K562 (cell line): ENCODE results near the gene SHBG. TPM values are rescaled to one million over a fixed set of nuclear protein-coding genes. Genes with fewer than 3 reads are reported as not detected.

ENCODE experiments used
- E2F5 ChIP-seq: sonication (generic); formaldehyde crosslinking; IDR thresholded peaks from 2 replicates; pipeline ENCODE4 v1.8.0; 2022; ENCODE audit warnings: mild to moderate bottlenecking, missing genetic modification reagents
- ERF ChIP-seq: fragments of 450-650 bp; formaldehyde crosslinking; IDR thresholded peaks from 2 replicates; pipeline ENCODE4 v1.4.0; 2020; ENCODE audit warnings: mild to moderate bottlenecking, mixed read lengths
- EWSR1 ChIP-seq: fragments of 450-650 bp; IDR thresholded peaks from 2 replicates; pipeline ENCODE4 v1.6.1; 2018; ENCODE audit warnings: borderline replicate concordance, mild to moderate bottlenecking, low read depth, moderate library complexity; ENCODE audit not compliant: partially characterized antibody
- GTF2A2 ChIP-seq: IDR thresholded peaks from 2 replicates; pipeline ENCODE4 v1.6.1; 2016; ENCODE audit warnings: mild to moderate bottlenecking, missing genetic modification characterization, missing compliant biosample characterization
- IRF9 ChIP-seq: fragments of 450-650 bp; IDR thresholded peaks from 2 replicates; pipeline ENCODE4 v1.6.1; 2016; ENCODE audit warnings: missing biosample characterization, missing genetic modification characterization
- MAFK ChIP-seq: IDR thresholded peaks from 2 replicates; pipeline ENCODE4 v1.6.1; 2011; ENCODE audit warnings: low read length, improper control_type of control experiment
- NEUROD1 ChIP-seq: fragments of 150-350 bp; IDR thresholded peaks from 2 replicates; pipeline ENCODE4 v1.6.1; 2014; ENCODE audit warnings: borderline replicate concordance, low read length, low read depth; ENCODE audit not compliant: partially characterized antibody
- NONO ChIP-seq, 2 experiments: fragments of 200-400 bp in 1 of 2; fragments of 450-650 bp in 1 of 2; formaldehyde crosslinking in 1 of 2; IDR thresholded peaks; 2 replicates each; pipeline ENCODE4 v1.6.1; 2017; ENCODE audit warnings: low read depth in 2 of 2, mild to moderate bottlenecking in 2 of 2, moderate library complexity in 2 of 2, low read length in 1 of 2
- POLR2G ChIP-seq: fragments of 200-400 bp; formaldehyde crosslinking; IDR thresholded peaks from 2 replicates; pipeline ENCODE4 v1.6.1; 2017; ENCODE audit warnings: low read depth, mild to moderate bottlenecking, antibody characterized with exemption, low read length, moderate library complexity
- REST ChIP-seq, 2 experiments: fragments of 450-650 bp; formaldehyde crosslinking in 1 of 2; IDR thresholded peaks; 2 replicates each; pipeline versions ENCODE4 v1.4.0 to v1.6.1; 2014 to 2020; ENCODE audit warnings: mild to moderate bottlenecking in 2 of 2, borderline replicate concordance in 1 of 2, low read depth in 1 of 2
- SAFB2 ChIP-seq: fragments of 200-400 bp; formaldehyde crosslinking; IDR thresholded peaks from 2 replicates; pipeline ENCODE4 v1.6.1; 2018; ENCODE audit warnings: borderline replicate concordance, low read length, low read depth, moderate library complexity; ENCODE audit not compliant: severe bottlenecking
- polyA plus RNA-seq, 8 experiments: library from polyadenylated mRNA; depleted of rRNA in 4 of 8; stranded (reverse) in 5 of 8; unstranded in 3 of 8; fragments of >200 nt; fragmentation: Nextera tagmentation in 2 of 8; fragmentation: Illumina TruSeq in 1 of 8; extraction: Ambion mirVana in 2 of 8; extraction: Trizol in 1 of 8; gene quantifications; 2 replicates each; pipeline versions ENCODE4 v1.2.1 to v1.2.3, GENCODE V29; 2011 to 2014; ENCODE audit warnings: inconsistent platforms in 1 of 8, missing spikeins in 1 of 8
- total RNA-seq, 7 experiments: library from RNA; depleted of rRNA in 6 of 7; stranded (reverse); fragments of >200 nt in 6 of 7; fragmentation: Illumina TruSeq in 2 of 7; extraction: Trizol in 2 of 7; gene quantifications; 2 replicates each; pipeline versions ENCODE4 v1.2.1 to v1.2.3, GENCODE V29; 2011 to 2021; ENCODE audit warnings: low replicate concordance in 1 of 7
- TF ChIP-seq, protein P1 (sequence below): sonication (generic); formaldehyde crosslinking; IDR thresholded peaks from 2 replicates; pipeline ENCODE4 v1.8.1; 2023; ENCODE audit warnings: mild to moderate bottlenecking, missing genetic modification reagents
- TF ChIP-seq, protein P2 (sequence below): fragments of 250-450 bp; sonication (Bioruptor Pico); IDR thresholded peaks from 2 replicates; pipeline ENCODE4 v1.8.0; 2021; ENCODE audit warnings: moderate library complexity, mild to moderate bottlenecking, inconsistent platforms

The SHBG gene
- total and polyA plus RNA-seq, 9 of the 15 experiments (the other 6 are each of a cell fraction or from before 2014, with no cell fraction given), result not detected

GRCh38 chr17:7583253-7584109, 46.5 kb upstream of the SHBG start, which contains the start of gene MPDU1 (continued):
- TF ChIP-seq REST (IDR thresholded peaks at IDR 0.05; ENCODE audit: borderline replicate concordance) (no peak), REST (CRISPR knock-in tag; IDR thresholded peaks at IDR 0.05; ENCODE audit: low read depth) (no peak), MAFK (no peak), NEUROD1 (peak; percentile 4), ERF (CRISPR knock-in tag) (0 out of 2 replicates have a peak, but pooled peaks have one; percentile 54), GTF2A2 (no peak), NONO (IDR thresholded peaks at IDR 0.05; ENCODE audit: low read depth in 2 of 2, low read length in 1 of 2) (no peak), SAFB2 (no peak), IRF9 (peak; percentile 48; the same call in 1 of the 2 replicates), EWSR1 (no peak), E2F5 (CRISPR knock-in tag) (peak; percentile 86; the same call in 1 of the 2 replicates), POLR2G (peak; percentile 94)
- TF ChIP-seq, protein P1, sequence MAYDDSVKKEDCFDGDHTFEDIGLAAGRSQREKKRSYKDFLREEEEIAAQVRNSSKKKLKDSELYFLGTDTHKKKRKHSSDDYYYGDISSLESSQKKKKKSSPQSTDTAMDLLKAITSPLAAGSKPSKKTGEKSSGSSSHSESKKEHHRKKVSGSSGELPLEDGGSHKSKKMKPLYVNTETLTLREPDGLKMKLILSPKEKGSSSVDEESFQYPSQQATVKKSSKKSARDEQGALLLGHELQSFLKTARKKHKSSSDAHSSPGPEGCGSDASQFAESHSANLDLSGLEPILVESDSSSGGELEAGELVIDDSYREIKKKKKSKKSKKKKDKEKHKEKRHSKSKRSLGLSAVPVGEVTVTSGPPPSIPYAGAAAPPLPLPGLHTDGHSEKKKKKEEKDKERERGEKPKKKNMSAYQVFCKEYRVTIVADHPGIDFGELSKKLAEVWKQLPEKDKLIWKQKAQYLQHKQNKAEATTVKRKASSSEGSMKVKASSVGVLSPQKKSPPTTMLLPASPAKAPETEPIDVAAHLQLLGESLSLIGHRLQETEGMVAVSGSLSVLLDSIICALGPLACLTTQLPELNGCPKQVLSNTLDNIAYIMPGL (CRISPR knock-in tag), result no peak
- TF ChIP-seq, protein P2, sequence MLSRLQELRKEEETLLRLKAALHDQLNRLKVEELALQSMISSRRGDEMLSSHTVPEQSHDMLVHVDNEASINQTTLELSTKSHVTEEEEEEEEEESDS (CRISPR knock-in tag), result no peak
